Stimulated activated CD8-positive, alpha-beta memory T cell treated with anti-CD3 and anti-CD28 coated beads, Interleukin-7, amount 100 ng/mL, for 24 hours (primary cell): ENCODE results near the gene GRPEL1.

Experiments
- DNase-seq: peaks from one replicate; pipeline ENCODE4 v3.0.0-alpha.2; 2020; ENCODE audit warnings: low read depth

The GRPEL1 gene

DNA sequence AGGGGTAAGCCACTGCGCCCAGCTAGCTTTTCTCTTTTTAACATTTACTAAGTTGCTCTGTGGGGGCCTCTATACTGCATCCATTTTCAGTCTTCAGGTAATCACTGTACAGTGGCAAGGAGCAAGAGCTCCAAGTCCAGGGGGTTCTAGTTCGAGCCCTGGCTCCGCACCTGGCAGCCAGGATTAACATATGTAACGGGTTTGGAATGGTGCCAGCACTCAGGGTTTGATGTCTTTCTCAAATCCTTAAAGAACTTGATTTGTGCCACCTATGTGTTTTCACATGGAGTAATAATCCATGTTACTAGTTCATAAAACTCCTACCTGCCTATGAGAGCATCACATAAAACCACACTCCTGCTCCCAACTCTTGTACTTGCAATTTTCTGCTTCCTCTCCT lies 4.5 kb downstream of the GRPEL1 start:
- DNase-seq: no peak

DNA sequence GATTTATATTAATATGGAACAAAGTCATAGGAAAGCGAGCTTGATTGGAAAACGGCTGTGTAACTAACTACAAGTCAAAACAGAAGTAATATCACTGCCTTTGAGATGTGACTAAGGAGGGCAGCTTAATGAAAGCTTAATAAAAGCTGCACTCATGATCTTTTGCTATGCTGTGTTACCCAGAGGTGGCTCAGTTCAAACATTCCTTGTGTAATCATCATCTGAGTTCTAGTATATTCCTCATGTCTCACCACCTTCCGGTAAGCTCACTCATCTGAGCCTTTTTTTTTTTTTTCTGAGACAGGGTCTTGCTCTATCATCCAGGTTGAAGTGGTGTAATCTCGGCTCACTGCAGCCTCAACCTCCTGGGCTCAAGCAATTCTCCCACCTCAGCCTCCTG lies 5.0 kb downstream of the GRPEL1 start:
- no peak for DNase-seq

DNA sequence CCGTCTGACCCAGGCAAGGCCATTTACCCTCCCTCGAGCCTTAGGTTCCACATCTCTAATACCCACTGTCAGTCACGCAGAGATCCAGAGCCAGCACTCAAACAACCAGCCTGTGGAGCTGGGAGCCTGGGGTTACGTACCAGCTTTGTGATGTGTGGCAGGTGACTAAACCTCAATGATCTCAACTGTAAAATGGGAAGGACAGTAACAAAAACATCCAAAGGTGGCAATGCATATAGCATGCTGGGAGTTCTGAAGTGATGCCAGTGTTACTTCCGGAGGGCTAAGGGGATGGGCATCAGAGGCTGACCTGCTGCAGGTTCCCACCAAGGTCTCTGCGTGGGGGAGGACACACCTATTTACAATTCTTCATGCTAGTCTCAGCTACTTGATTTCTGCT lies 6.0 kb downstream of the GRPEL1 start:
- no peak for DNase-seq

GRCh38 chr4:7060346-7061150 lies 7.3 kb downstream of the GRPEL1 start:
- DNase-seq: no peak

- DNase-seq: no peak
Measured at GRCh38 chr4:7059662-7060061, 8.2 kb downstream of the GRPEL1 start.

GRCh38 chr4:7058792-7059191 lies 9.1 kb downstream of the GRPEL1 start:
- no peak for DNase-seq

DNA sequence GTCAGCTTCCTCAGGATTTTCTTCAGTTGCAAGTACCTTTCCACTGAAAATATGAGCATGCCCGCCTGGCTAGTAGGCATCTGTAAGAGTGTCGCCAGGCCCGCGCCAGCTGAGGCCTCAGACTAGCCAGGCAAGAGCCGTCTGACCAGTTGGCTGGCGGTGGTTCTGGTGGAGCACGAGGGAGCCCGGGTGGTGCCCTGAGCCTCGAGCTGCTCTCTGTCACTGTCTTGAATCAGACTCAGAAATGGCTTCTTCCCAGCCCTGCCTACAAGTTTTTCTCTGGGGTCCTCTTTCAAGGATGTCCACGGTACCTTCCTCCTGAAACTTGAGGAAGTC lies 11.9 kb downstream of the GRPEL1 start:
- DNase-seq: no peak

GRCh38 chr4:7055111-7055989 lies 12.5 kb downstream of the GRPEL1 start:
- DNase-seq: no peak

GRCh38 chr4:7054106-7054880 lies 13.6 kb downstream of the GRPEL1 start:
- DNase-seq: no peak

DNA sequence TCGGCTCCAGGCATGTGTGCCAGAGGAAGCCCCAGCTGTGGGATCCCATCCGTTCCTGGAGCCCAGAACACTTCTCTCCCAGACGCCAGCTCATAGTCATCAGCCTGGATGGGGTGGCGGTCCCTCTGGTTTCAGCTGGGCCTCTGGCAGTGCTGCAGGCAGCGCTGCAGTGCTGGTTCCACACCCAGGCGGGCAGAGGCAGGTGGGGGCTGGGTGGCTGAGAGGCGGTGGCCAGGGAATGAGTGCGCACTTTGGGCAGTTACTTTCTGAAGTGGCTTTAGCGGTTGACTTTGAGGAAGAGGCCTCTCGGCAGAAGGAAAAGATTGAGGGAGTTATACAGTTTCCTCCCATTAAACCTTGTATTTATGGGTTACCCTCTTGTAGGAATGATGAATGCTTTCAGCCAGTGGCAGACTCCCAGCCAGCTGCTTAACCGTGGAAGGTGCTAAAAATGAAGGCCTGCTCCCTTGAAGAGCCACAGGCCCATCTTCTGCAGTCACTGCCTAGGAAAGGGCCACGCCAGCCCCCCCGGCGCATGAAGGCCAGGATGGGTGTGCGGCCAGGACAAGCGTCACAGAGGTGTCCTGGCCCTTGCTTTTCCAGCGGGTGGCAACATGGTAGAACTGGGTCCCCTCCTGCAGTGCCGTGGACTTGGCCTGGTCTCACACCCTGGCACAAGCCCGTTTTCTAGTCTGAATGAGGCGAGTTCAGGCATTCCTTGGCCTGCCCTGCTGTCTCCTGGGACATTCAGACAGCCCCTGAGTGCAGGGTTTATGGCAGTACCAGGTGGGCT lies 14.7 kb downstream of the GRPEL1 start:
- no peak for DNase-seq

DNA sequence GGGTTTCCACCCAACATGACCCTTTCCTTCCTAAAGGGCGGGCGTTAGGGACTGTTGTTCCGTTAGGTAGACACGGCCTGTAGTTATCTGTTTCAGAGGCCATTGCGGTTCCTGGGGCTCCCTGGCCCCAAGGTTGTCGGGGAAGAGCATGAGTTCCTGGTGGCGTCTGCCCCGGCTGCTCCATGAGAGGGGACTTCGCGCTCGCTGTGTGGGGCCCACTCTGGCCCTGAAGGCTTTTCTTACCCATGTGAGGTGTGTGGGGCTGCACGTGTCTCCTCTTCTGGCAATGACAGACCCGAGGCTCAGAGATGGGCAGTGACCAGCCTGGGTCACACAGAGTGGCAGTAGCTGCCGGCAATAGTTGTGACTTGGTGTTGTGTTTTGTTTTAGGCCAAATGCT lies 15.6 kb downstream of the GRPEL1 start:
- DNase-seq: no peak

DNA sequence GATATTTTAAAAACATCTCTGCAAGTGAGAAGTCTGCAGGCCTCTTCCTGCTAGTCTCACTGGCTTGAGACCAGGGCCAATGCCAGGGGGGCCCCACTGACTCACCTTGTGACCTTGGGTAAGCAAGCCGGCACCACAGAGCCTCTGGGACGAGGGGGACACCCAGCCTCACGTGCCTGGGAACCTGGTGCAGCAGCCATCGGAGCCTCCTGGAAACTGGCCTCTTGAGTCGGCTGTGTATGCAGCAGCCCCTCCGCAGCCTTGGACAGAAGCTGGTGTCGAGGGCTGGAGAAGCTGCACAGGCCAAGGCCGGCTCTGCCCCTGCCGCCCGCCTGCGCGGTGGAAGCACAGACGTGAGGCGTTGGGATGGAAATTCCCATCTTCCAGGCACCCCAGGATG lies 16.0 kb downstream of the GRPEL1 start:
- DNase-seq: no peak

DNA sequence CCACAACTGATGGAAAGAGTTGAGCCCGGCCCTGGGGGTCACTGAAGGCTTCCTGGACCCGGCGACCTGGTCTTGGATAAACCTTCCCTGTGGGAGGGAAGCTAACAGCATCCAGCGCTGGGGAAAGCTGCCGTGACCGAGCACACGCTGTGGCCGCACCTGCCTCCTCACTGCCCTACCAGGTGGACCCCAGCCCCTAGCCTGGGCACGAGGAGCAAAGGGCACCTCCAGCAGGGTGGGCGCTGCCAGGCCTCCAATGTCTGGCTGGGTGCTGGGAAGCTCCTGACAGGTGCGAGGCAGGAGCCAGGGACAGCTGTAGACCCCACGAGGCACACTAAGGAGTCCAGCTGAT lies 16.7 kb downstream of the GRPEL1 start:
- no peak for DNase-seq

DNA sequence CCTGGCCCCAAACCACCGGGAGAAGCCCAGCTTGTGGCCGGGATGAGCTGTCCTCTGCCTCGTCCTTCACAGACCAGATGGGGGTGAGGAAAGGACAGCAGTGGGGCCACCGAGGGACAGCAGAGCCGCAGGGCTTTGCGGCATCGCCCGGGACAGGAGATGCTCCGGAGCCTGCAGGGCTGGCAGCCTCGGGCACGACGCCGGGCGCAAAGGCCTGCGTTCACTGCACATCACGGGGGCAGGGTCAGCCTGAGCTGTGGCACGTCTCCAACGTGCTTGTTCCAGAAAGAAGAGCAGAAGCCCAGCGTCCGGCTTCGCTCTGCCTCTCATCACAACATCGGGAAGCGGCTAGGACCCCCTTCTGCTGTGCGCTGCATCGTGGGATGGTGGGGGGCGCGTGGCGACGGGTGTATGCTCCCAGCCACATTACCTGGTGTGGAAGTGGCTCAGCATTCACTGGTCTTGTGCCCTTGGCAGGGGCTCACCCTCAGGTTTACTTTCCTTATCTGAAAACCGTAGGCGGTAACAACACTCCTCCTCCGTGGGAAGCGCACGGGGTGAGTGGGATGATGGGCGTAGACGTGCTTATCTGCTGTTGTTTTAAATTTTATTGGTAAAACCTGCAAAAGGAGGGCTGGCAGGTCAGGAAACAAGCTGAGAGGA lies 17.3 kb downstream of the GRPEL1 start:
- DNase-seq: no peak

DNA sequence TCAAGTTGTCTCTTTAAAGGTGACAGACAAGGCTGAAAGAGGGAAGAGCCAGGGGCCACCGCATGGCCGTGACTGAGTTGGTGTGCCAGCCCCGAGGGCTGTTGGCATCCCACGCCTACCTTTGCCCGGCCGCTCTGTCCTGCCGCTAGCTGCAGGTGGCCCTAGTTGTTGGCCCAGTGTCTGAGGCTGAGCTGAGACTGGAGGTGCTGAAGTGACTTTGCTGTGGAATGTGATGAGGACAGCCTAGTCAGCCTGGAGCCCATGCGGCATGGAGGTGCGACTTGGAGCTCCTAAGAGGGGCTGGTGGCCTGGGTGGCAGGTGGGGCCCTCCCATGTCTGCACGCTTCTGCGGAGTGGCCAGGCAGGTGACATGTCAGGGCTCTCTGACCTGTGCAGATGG lies 18.1 kb downstream of the GRPEL1 start:
- DNase-seq: no peak

DNA sequence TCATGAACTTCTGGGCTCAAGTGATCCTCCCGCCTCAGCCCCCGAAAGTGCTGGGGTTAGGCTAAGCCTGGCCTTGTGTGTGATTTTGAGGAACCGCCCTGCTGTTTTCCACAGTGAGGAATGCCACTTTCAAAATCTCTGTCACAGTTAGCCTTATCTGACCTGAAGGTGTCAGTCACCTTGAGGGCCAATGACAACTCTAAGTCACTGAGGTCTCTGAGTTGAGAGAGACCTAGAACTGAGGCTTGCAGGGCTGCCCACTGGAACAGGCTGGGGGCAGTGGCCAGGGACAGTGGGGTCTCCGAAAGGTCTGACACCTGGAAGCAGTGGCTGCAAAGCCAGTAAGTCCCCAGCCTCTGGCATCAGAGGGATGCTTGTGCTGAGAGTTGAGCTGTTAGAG lies 18.6 kb downstream of the GRPEL1 start:
- DNase-seq: no peak

- DNase-seq: no peak
Measured at GRCh38 chr4:7048642-7049041, 19.2 kb downstream of the GRPEL1 start.

DNA sequence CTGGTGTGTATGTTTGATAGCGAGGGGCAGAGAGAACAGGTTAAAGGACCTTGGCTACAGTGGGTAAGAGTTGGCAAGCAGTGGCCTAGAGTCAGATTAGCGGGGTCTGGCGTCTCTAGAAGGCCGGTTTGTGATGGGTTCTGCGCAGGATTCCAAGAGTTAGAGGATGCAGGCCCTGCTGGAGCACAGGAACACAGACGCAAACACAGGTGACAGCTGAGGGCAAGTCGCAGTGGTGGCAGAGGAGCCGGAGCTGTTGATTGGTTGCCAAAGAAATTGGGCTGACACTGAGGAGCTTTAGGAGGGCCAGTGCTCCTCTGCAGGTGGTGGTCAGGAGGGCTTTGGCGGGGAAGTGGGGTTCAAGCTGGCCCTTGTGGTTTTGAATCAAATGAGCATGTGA lies 20.9 kb downstream of the GRPEL1 start:
- no peak for DNase-seq

DNA sequence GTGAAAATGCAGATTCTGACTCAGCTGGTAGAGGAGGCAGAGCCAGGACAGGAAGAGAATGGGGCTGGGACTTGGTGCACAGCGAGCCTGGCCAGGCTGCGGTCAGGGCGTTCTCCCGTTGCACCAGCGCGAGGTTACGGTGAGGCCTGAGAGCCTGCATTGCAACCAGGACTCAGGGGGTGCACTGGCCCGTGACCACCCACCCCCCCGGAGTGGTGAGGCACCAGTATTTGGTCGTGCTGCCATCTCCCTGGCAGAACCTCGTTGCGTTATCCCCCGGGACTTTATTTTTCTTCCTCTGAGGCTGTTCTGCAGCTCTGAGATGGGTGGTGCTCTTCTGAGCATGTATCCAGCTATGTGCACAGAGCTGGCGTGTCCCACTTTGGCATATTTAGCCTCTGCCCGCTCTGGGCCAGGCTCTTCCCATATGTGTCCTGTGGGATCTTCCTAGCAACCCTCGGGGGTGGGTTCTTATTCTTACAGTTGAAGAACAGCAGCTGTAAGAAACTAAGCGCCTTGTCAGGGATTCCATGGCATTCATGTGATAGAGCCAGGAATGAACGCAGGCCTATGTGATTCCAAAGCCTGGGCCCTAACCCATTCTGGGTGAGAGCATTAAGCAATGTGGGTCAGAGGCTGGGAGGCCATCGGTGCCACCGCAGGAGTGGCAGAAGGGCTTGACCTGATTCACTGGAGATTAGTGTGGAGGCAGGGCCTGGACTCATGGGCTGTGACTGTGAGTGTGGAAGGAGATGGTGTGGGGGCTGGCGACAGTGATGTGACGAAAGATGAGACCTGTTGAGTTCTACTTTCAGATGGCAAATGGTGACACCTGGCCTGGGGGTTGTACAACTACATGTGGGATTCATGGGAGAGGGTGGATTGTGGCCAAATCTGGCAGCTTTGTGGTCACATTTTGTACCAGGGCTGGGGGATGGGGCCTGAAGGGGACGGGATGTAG lies 21.6 kb downstream of the GRPEL1 start:
- DNase-seq: no peak

- DNase-seq: no peak
Measured at GRCh38 chr4:7045553-7045952, 22.3 kb downstream of the GRPEL1 start.
